GM21526 (cell line): ENCODE results near the gene THSD4.

Experiments used
- ATAC-seq: cut with Tn5 transposase; IDR thresholded peaks from one replicate; pipeline ENCODE4 v1.9.1; 2021; ENCODE audit warnings: moderate library complexity; ENCODE audit not compliant: unreplicated experiment, low FRiP score

THSD4 gene

DNA sequence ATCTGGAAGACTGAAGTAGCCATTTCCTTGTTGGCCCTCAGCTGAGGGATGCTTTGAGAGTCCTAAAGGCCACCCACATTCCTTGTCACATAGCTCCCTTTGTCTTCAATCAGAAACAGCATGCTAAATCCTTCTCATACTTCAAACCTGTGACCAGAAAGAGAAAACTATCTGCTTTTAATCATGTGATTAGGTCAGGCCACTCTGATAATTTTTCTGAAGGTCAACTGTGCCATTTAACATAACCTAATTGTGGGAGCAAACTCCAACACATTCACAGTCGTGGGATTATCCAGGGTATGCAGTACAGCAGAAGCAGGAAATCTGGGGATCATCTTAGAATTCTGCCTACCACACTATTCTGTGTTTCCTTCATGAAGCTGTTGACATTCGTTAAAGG, 471.2 kb downstream of the THSD4 start:
- ATAC-seq = no peak

DNA sequence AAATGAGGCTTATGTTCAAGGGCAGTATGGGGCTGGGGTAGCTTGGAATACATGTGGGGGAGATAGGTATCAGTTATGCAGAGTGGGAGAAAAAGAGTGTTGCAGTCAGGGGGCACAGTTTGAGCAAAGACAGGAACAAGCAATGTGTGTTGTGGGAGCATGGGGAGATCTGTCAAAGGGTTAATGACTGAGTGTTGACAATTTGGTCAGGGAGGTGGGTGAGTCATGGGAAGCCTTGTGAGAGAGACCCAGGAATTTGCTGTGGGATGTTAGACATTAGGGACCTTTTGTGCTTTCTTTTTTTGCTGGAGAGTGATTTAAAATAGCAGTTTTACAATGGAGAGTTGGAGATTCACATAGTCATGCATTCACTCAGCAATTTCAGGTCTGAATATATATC, 473.5 kb downstream of the THSD4 start:
- ATAC-seq = no peak

DNA sequence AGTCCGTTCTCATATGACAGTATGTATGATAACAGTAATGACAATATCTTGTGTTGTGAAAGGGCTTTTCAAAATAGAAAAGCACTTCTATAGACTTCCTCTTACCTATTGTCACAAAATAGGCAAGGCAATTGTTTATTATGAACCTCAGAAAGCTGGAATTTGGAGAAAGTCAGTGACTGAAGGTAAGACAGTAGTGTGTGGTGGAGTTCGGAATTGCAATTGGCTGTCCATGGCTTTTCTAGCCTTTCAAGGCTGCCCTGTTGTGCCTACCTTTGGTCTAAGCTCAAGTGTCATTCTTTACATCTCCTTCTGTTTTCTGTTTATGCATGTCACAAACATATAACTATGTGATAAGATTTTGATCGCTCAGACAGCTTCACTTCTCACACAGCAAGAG, 475.8 kb downstream of the THSD4 start:
- no peak for ATAC-seq

DNA sequence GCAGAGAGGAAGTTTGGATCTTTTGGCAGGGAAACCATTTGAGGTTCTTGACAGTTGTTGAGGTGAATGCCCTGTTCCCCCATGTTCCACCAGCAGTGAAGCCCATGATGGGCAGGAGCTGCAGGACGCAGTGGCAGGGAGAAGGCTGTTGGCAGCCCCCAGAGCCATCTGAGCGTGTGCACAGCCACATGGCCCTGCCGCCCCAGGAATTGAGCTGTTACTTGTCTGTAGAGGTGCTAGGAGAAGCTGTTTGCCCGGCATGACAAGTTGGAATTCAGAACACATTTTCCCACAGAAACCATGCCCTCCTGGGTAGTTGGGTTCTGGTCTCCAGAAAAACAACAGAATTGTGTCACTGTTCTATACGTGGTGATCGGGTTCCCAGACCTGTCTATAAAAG, 476.9 kb downstream of the THSD4 start:
- no peak for ATAC-seq

DNA sequence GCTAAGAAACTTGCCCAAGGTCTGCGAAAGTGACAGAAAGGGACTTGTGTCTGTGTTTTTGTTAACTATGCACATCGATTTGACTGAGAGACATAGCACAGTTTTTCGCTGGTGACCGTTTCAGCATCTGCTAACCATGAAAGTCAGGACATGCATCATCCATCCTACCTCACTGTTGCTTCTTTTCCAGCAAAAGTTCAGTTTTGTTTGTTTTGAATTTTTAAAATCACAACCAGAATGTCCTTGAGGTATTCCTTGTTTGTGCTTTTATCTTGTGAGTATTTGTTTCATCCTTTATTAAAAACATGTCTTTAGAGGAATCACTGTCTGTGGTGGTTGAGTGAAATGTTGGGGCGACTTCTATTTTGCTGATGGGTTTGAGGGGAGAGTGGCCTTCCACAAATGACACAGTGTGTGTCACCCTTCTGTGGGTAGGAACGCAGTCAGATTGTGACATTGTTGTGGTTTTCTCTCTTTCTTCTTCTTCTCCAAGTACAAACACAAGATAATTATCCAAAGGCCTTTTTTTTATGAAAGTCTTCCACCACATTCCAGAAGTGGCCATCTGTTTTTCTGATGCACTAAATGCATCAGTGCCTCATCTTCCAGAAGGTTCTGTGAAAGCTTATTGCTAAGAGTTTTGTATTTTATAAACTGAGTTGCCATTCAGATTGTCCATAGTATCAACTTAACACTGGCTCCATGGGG, 480.7 kb downstream of the THSD4 start:
- no peak for ATAC-seq

DNA sequence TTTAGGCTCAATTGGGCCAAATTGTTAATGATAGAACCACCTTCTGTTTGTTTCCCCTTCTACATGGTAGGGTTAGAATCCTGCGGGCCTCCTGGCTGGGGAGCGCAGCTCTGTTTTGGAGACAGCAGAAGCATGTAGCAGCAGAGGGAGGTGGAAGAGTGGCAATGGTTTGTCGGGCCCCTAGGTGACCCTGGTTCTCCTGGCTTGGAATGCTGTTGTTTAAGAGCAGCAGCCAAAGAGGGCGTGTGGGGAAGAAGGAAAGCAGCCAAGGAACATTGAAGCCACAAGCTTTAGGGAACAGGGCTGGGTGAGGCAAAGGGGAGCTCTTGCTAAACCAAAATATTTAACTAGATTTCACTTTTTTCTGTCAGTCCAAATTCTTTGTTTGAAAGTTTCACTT, 481.4 kb downstream of the THSD4 start:
- ATAC-seq = no peak

DNA sequence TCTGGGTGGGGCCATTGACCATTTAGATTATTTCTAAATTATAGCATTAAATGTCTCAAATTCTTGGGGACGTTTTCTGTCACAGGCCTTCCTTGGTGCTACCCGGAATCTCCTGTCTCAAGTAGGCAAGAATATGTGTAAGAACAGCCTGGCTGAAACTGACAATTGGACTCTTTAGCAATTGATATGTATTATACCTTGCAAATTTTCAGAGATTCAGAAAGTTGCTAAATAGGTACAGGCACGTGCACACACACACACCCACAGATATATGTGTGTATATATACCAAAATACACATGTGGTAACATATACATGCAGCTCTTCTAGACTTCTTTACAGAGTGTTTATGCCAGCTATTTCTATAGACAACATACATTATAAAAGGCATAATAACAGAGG, 481.9 kb downstream of the THSD4 start:
- no peak for ATAC-seq

DNA sequence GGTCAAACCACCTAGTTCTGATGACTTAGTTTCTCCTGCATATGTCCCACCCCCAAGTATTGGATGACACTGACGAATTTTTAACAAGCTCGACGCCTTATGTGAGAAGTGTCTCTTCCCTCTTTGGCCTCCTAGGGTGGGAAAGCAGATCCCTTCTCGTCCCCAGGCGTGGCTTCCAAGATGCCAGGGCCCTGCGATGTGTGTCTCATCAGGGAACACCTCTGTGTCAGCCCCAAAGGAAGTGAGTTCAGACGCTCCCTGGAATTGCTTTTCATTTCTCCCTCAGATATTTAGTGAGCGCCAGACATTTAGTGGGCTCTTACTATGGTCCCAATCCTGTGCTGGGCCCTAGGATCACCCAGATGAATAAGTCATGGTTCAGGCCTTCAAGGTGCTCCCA, 482.4 kb downstream of the THSD4 start:
- ATAC-seq = no peak

DNA sequence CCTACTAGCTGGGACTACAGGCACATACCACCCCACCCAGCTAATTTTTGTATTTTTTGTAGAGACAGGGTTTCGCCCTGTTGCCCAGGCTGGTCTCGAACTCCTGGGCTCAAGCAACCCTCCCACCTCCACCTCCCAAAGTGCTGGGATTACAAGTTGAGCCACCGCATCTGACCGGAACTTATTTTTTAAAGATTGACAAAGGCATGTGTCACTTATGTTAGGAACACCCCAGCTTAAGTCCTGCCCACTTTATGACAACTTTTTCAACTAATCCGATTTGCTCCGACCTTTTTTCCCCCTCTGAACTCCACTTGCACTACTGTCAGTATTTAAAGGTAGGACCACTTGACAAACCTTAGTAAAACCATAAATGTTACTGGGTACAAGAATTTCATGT, 483.5 kb downstream of the THSD4 start:
- no peak for ATAC-seq

DNA sequence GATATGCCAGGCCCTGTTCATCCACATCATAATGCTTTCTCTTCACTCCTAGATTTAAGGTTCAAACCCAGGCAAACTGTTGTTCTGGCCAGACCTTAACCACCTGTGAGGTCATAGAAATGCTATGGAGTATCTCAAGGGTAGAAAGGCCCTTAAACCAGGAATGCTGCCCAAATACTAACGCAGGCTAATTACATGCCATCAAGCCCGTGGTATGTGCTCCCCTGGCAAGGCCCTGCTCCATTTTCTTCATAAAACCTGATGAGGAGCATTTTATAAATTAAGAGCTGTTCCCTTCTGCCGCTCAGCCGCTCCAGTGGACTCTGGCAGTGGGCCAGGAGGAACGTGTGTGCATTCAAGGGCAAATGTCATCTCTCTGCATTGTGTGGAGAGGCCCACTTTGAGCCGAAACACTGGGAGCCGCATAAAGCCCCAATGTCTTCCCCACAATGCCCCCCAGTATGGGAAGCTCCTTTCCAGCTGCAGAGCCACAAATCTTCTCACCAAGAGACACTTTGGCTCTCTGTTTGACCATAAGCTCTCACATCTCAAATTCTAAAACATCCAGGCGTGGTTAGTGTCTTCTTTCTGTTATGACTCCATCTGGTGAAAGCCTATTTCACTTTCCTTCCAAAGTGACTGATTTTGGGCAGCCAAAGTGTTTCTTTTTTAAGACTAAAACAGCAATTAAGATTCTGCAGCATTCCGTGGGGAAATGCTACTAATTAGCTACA, 484.3 kb downstream of the THSD4 start:
- no peak for ATAC-seq

DNA sequence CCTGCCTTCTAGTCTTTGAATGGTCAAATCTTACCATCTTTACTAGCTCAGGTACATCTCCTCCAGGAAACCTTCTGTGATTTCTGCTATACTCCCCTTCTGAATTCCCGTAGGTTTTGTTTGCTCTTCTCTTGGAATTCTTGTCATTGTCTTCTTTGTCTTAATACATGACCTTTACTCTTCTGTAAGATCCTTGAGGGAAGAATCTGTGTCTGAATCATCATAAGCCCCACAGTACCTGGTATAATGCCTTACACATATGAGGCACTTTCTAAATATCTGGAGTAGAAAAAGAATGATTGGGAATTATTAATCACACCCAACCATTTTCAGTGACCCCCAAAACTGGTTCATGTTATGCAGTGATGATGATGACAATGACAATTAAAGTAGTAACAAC, 485.0 kb downstream of the THSD4 start:
- ATAC-seq = no peak

DNA sequence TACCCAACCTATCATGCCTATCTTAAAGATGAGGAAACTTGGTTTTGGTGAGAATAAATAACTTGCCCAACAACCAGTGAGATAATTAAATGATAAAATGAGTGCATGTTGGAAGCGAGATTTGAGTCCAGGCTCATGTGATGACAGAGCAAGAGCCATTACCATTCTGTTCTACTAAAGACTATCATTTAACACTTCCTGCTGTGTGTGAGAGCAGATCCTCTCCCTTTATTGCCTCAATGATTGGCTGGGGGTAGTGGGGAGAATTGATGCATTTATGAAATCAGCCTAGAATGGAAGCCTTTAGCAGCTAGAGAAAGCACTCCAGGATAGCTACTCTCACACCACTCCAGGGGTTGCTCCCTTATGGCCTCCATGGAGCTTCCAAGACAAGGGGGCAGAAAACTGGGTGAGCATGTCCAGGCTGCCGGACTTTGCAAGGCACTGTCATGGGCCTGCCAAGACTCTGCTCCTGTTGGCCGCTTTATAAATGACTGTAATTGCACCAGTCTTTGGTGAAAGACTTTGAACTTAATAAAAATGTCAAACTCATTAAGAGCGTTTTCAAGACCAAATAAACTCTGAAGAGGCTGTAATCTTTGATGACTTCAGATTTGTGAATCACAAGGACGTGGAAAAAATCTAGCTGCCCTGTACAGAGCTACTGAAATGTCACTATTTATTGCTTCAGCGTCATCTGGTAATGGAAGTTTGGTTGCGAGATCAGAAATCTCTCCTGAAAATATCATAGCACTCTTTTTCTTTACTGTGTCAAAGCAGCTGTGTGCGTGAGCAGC, 486.0 kb downstream of the THSD4 start:
- ATAC-seq = no peak

DNA sequence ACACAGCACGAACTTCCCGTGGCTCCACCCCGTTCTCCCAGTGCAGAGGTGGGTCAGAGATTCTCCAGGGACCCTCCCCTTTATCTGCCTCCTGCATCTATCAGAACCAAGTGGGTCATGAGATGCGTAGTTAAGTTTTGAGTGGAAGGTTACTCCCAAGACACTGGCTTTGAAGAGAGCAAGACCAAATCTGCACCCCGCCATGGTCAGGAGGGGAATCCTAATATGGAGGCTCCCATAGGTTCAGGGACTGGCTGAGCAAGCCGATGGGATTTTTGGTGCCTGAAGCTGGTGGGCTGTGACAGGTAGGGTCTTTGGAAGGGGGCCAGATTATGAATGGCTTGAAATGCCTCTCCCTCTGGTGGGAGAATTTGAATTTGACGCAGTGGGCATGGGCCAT, 488.1 kb downstream of the THSD4 start:
- ATAC-seq = no peak

DNA sequence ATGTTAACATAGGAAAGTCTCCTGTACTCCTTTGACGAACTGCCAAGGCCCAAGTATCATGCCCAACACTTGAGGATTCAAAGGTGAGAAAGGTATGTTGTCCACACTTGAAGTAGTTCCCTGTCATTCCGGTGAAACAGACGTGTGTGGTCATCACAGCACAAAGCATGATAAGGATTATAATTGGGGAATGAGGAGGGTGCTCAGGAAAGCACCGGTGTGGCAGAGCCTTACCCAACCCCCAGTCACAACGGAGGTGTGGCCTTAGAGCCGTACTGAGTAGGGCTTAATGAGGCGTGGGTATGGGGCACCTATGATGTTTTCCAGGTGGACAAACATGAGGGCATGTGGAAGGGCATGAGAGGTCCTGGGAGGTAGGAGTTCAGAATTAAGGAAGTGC, 492.1 kb downstream of the THSD4 start:
- no peak for ATAC-seq

DNA sequence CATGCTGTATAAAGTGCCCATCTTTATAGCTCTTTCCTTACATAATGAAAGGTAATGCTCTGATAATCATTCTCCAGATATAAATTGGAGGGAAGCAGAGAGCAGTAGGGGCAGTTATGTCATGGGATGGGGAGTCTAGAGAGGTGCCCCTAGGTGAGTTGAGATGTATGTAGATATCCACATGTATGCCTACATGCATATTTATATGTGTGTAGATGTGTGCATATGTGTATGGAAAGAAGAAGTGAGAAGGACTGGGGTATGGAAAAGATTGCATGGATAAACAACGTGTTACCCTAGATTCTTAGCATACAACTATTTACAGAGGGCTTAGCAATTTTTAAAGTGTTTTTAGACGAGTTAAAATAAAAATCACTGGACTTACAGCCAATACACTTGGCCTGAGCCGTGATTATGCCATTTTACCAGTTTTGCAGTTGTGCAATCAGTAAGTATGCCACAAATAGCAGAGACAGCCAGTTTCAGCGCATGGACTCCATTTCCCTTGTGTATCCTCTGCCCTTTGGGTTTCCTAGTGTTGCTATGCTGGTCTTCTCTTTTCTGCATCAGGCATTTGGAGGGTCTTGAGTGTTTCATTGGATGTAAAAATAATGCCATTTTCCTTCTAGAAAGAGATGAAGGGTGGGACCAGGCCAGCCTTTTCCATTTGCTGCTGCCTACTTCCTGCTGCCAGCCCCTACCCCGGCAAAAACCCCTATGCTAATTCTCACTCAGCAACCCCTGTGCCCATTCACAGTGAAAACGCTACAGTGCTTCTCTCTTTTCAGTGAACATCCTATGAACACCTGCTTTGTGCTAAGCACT, 495.7 kb downstream of the THSD4 start:
- ATAC-seq = no peak

DNA sequence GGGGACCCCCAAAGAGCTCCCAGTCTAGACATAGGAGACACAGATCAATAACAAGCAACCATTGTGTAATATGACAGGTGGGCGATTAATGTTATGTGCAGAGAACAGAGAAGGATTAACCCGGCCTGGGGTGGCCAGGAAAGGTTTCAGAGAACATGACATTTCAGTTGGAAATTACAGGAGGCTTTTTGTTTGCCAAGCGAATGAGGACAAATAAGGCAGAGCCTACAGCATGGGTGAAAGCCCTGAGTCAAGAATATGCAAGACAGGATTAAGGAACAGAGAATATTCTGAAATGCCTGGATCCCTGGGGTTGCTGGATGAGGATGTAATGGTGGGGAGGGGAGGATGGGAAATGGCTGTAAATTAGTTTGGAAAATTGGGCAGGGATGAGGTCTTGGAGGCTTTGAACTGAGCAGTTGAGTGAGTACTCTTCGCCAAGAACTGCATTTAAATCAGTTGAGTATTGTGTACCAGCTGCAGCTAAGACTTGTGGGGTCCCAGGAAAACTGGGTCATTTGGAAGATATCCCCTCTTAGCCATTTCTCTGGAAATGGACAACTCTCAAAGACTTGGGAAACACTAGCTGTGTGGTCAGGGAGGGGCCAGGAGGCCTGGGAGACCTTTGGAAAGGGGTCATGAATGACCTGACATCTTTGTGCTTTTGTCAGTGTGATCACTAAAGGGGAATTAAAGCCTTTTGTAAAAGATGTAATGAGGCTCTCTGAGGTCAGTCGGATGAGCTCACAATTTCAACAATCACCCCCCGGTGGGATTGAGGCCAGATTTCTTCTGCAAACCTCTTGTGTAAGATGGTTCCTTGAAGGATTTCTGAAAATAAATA, 496.5 kb downstream of the THSD4 start:
- no peak for ATAC-seq

DNA sequence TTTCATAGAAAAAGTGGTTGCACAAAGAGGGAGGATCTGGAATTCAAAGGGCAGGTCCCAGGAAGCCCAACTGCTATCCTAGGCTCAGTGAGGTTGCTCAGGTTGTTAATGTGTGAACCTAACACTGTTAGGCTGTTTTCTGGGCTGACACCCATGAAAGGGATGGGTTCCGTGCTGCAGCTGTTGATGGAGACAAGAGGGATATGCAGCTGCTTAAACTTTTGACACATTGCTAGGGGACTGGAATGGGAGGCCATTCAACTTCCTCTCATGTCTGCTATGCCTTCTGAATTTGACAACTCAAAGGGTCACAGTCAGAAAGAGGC, 497.1 kb downstream of the THSD4 start:
- ATAC-seq = no peak

DNA sequence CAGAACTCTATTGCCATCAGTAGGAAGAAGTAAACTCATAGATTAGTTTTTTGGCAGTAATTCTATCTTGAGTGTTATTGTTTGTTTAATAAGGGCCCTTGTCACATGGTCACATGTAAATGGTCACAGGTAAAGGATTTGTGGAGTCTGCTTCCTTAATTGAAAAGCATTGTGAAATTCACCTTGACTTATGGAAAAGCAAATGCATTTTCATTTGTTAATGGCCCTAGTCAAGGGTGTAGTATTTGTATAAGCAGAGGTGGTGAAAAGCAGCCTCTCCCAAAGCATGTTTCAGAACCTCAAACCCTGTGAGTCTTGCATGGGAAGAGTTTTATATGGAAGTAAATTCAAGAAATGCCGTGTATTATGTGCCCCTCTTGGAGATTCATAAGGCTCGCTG, 497.6 kb downstream of the THSD4 start:
- ATAC-seq = no peak

DNA sequence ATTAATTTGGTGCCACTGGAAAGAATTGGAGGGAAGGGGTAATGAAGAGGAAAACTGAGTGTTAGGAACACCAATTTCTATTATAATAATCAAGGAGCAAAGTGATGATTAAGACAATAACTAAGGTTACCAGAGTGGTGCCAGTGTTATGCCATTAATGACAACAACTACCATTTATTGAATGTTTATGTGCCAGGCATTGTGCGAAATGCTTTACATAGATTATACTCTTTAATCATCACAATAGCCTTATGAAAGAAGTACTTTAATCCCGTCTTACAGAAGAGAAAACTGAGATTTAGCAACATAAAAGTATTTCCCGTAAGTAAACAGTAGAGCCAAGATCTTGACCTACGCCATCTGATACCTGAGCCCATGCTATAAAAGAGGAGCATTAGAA, 507.8 kb downstream of the THSD4 start:
- no peak for ATAC-seq

DNA sequence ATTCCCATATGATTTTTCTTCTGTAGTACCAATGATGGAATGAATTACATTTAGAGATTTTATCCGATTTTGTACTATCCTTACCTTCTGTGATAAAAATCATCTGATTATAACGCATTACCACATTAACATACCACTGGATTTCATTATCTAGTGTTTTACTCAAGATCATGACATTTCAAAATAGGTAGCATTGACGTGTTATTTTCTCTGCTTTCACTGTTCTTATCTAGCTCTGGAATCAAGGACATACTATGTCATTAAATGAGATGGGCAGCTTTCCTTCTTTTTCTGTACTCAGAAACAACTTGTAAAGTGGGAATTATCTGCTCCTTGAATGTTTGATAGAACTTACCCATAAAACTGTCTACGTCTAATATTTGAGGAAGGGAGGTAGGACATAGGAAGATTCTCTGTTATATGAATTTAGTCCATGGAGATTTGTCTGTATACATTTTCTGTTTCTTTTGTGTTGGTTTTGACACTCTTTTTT, 511.4 kb downstream of the THSD4 start:
- ATAC-seq = no peak
